ENCODE measurements around the gene DRC7. TPM values are rescaled to one million over a fixed set of nuclear protein-coding genes. Genes with fewer than 3 reads are reported as not detected.

DRC7 gene
- total and polyA plus RNA-seq, 2 experiments from 2014 or later, result 0.83 to 2.0 TPM

GRCh38 chr16:57756424-57757325 lies 62.1 kb downstream of the DRC7 start:
- Histone ChIP-seq H3K9me3 (ENCODE audit: low read depth) (no peaks in the 10 kb centered on the region), H3K27me3 (no peaks in the 10 kb centered on the region), H3K4me1 (ENCODE audit: low read depth) (no peaks in the 10 kb centered on the region), H3K4me3 (no peak overlapping the region), H3K27ac (no peak overlapping the region), H3K36me3 (peaks cover 6% of the 10 kb centered on the region)
- TF ChIP-seq CTCF (IDR thresholded peaks at IDR 0.05; ENCODE audit: low read depth, low read length), result no peak
- DNase-seq (ENCODE audit: low read depth in 1 of 2, low spot score in 1 of 2), result no peak

GRCh38 chr16:57757326-57757786 lies 62.8 kb downstream of the DRC7 start:
- peak; percentile 95 for TF ChIP-seq CTCF (IDR thresholded peaks at IDR 0.05; ENCODE audit: low read depth, low read length)
- Histone ChIP-seq H3K4me1 (ENCODE audit: low read depth) (no peaks in the 10 kb centered on the region), H3K27me3 (no peaks in the 10 kb centered on the region), H3K27ac (no peak overlapping the region), H3K9me3 (ENCODE audit: low read depth) (no peaks in the 10 kb centered on the region), H3K36me3 (peaks cover 2% of the 10 kb centered on the region), H3K4me3 (no peak overlapping the region)
- DNase-seq (ENCODE audit: low read depth in 1 of 2, low spot score in 1 of 2), result peak; percentile 82 to 83

- DNase-seq (ENCODE audit: low read depth in 1 of 2, low spot score in 1 of 2), result no peak
- peaks cover 2% of the 10 kb centered on the region for H3K36me3 ChIP-seq
- no peak for TF ChIP-seq CTCF (IDR thresholded peaks at IDR 0.05; ENCODE audit: low read depth, low read length)
- no peak overlapping the region for H3K4me3 ChIP-seq
- no peaks in the 10 kb centered on the region for H3K4me1 ChIP-seq (ENCODE audit: low read depth)
- no peaks in the 10 kb centered on the region for H3K9me3 ChIP-seq (ENCODE audit: low read depth)
- H3K27me3 ChIP-seq, result no peaks in the 10 kb centered on the region
- no peak overlapping the region for H3K27ac ChIP-seq
These were observed 63.3 kb downstream of the DRC7 start for GRCh38 chr16:57757883-57758282.

- Histone ChIP-seq H3K36me3 (peaks cover 2% of the 10 kb centered on the region), H3K27ac (peak overlapping the region; percentile 40)
- no peak for TF ChIP-seq CTCF (IDR thresholded peaks at IDR 0.05; ENCODE audit: low read depth, low read length)
These were observed 63.9 kb downstream of the DRC7 start for GRCh38 chr16:57758331-57759117.

GRCh38 chr16:57759131-57759530 lies 64.5 kb downstream of the DRC7 start:
- H3K36me3 ChIP-seq, result peaks cover 2% of the 10 kb centered on the region
- no peak overlapping the region for H3K4me3 ChIP-seq
- H3K27ac ChIP-seq, result no peak overlapping the region
- no peaks in the 10 kb centered on the region for H3K27me3 ChIP-seq
- no peak for TF ChIP-seq CTCF (IDR thresholded peaks at IDR 0.05; ENCODE audit: low read depth, low read length)
- no peaks in the 10 kb centered on the region for H3K4me1 ChIP-seq (ENCODE audit: low read depth)
- no peak for DNase-seq (ENCODE audit: low read depth in 1 of 2, low spot score in 1 of 2)
- no peaks in the 10 kb centered on the region for H3K9me3 ChIP-seq (ENCODE audit: low read depth)

More at GRCh38 chr16:57758331-57759117, 63.9 kb downstream of the DRC7 start:
- Histone ChIP-seq H3K4me3 (no peak overlapping the region), H3K4me1 (ENCODE audit: low read depth) (no peaks in the 10 kb centered on the region), H3K9me3 (ENCODE audit: low read depth) (no peaks in the 10 kb centered on the region), H3K27me3 (no peaks in the 10 kb centered on the region)
- no peak for DNase-seq (ENCODE audit: low read depth in 1 of 2, low spot score in 1 of 2)
